Measurements from ENCODE around the gene KCNIP4.

- TF ChIP-seq, protein P1, sequence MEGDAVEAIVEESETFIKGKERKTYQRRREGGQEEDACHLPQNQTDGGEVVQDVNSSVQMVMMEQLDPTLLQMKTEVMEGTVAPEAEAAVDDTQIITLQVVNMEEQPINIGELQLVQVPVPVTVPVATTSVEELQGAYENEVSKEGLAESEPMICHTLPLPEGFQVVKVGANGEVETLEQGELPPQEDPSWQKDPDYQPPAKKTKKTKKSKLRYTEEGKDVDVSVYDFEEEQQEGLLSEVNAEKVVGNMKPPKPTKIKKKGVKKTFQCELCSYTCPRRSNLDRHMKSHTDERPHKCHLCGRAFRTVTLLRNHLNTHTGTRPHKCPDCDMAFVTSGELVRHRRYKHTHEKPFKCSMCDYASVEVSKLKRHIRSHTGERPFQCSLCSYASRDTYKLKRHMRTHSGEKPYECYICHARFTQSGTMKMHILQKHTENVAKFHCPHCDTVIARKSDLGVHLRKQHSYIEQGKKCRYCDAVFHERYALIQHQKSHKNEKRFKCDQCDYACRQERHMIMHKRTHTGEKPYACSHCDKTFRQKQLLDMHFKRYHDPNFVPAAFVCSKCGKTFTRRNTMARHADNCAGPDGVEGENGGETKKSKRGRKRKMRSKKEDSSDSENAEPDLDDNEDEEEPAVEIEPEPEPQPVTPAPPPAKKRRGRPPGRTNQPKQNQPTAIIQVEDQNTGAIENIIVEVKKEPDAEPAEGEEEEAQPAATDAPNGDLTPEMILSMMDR (conservative IDR thresholded peaks at IDR 0.05; ENCODE audit: low read depth in 2 of 2): no peak
- TF ChIP-seq EZH2 (IDR thresholded peaks at IDR 0.05; ENCODE audit: low read depth, unreplicated experiment) (no peak), EZH2phosphoT487 (IDR thresholded peaks at IDR 0.05; ENCODE audit: unreplicated experiment) (no peak), POLR2AphosphoS5 (IDR thresholded peaks at IDR 0.05; ENCODE audit: low read depth) (no peak), JUNB (IDR thresholded peaks at IDR 0.05; ENCODE audit: unreplicated experiment) (no peak), CREB1 (CRISPR knock-in tag; IDR thresholded peaks at IDR 0.05; ENCODE audit: low read depth) (no peak), STAT1 (IDR thresholded peaks at IDR 0.05; ENCODE audit: unreplicated experiment) (no peak), ZNF331 (CRISPR knock-in tag; IDR thresholded peaks at IDR 0.05; ENCODE audit: low read depth) (no peak), NANOG (IDR thresholded peaks at IDR 0.05; ENCODE audit: borderline replicate concordance) (no peak)
- TF ChIP-seq, protein P2, sequence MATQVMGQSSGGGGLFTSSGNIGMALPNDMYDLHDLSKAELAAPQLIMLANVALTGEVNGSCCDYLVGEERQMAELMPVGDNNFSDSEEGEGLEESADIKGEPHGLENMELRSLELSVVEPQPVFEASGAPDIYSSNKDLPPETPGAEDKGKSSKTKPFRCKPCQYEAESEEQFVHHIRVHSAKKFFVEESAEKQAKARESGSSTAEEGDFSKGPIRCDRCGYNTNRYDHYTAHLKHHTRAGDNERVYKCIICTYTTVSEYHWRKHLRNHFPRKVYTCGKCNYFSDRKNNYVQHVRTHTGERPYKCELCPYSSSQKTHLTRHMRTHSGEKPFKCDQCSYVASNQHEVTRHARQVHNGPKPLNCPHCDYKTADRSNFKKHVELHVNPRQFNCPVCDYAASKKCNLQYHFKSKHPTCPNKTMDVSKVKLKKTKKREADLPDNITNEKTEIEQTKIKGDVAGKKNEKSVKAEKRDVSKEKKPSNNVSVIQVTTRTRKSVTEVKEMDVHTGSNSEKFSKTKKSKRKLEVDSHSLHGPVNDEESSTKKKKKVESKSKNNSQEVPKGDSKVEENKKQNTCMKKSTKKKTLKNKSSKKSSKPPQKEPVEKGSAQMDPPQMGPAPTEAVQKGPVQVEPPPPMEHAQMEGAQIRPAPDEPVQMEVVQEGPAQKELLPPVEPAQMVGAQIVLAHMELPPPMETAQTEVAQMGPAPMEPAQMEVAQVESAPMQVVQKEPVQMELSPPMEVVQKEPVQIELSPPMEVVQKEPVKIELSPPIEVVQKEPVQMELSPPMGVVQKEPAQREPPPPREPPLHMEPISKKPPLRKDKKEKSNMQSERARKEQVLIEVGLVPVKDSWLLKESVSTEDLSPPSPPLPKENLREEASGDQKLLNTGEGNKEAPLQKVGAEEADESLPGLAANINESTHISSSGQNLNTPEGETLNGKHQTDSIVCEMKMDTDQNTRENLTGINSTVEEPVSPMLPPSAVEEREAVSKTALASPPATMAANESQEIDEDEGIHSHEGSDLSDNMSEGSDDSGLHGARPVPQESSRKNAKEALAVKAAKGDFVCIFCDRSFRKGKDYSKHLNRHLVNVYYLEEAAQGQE (IDR thresholded peaks at IDR 0.05; ENCODE audit: unreplicated experiment): no peak
- TF ChIP-seq, protein P3, sequence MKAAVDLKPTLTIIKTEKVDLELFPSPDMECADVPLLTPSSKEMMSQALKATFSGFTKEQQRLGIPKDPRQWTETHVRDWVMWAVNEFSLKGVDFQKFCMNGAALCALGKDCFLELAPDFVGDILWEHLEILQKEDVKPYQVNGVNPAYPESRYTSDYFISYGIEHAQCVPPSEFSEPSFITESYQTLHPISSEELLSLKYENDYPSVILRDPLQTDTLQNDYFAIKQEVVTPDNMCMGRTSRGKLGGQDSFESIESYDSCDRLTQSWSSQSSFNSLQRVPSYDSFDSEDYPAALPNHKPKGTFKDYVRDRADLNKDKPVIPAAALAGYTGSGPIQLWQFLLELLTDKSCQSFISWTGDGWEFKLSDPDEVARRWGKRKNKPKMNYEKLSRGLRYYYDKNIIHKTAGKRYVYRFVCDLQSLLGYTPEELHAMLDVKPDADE (IDR thresholded peaks at IDR 0.05): no peak
These were observed 903.5 kb downstream of the KCNIP4 start for GRCh38 chr4:21045119-21045518.
